SK-N-SH (cell line): ENCODE measurements around the gene ST6GALNAC2. TPM values are rescaled to one million over a fixed set of nuclear protein-coding genes. Genes with fewer than 3 reads are reported as not detected.
A peak's percentile ranks its signal among the peaks of the same experiment; 100 is the strongest.

ENCODE experiments used
- CTCF ChIA-PET: fragments of 300-600, 350-600 bp; formaldehyde crosslinking; extraction: SDS; loops from one replicate; lab custom pipeline; 2021; lab: Yijun Ruan, JAX
- POLR2A ChIA-PET: fragments of 350-600 bp; sonication (Branson Sonifier 250); formaldehyde crosslinking; extraction: SDS; loops from one replicate; lab custom pipeline; 2020; ENCODE audit warnings: antibody characterized with exemption, inconsistent platforms; lab: Yijun Ruan, JAX
- DNase-seq: peaks from one replicate; pipeline ENCODE4 v3.0.0; 2012
- H2AFZ ChIP-seq: fragments of 200-600 bp; sonication (generic); 2 replicates; pipeline ENCODE4 v1.8.1; 2016; ENCODE audit warnings: antibody characterized with exemption, mild to moderate bottlenecking, low read depth
- H3F3A ChIP-seq: fragments of 200-600 bp; sonication (generic); replicated peaks from 2 replicates; pipeline ENCODE3; 2016; ENCODE audit warnings: antibody characterized with exemption, mild to moderate bottlenecking; ENCODE audit not compliant: insufficient read depth
- H3K27ac ChIP-seq, 2 experiments: fragments of 200-500 bp in 1 of 2; fragments of 200-600 bp in 1 of 2; sonication (Bioruptor generic) in 1 of 2; sonication (generic), shearing (Covaris generic) in 1 of 2; 2 replicates each; pipeline versions ENCODE4 v1.5.1 to v1.6.1; 2014 to 2016; ENCODE audit warnings: low read depth in 2 of 2, inconsistent platforms in 1 of 2, low read length in 1 of 2, mild to moderate bottlenecking in 1 of 2, mixed read lengths in 1 of 2
- H3K27me3 ChIP-seq: fragments of 200-600 bp; sonication (generic), shearing (Covaris generic); 2 replicates; pipeline ENCODE4 v1.6.1; 2016; ENCODE audit warnings: mixed run types; ENCODE audit not compliant: insufficient read depth
- H3K36me3 ChIP-seq, 2 experiments: fragments of 200-500 bp in 1 of 2; fragments of 200-600 bp in 1 of 2; sonication (Bioruptor generic) in 1 of 2; sonication (generic) in 1 of 2; replicated peaks in 1 of 2; 2 replicates each; pipeline versions ENCODE3 to v1.5.1; 2014 to 2016; ENCODE audit warnings: low read length in 1 of 2, mild to moderate bottlenecking in 1 of 2; ENCODE audit not compliant: insufficient read depth in 2 of 2, control insufficient read depth in 1 of 2
- H3K4me1 ChIP-seq, 2 experiments: fragments of 200-500 bp in 1 of 2; fragments of 200-600 bp in 1 of 2; sonication (Bioruptor generic) in 1 of 2; sonication (generic), shearing (Covaris generic) in 1 of 2; 2 replicates each; pipeline versions ENCODE4 v1.5.1 to v1.6.1; 2014 to 2016; ENCODE audit warnings: low read depth in 1 of 2, low read length in 1 of 2, mixed run types in 1 of 2; ENCODE audit not compliant: insufficient read depth in 2 of 2, control insufficient read depth in 1 of 2
- H3K4me2 ChIP-seq: fragments of 200-600 bp; sonication (generic), shearing (Covaris generic); 2 replicates; pipeline ENCODE4 v1.6.1; 2017; ENCODE audit warnings: mixed run types
- H3K4me3 ChIP-seq, 2 experiments: fragments of 200-500 bp in 1 of 2; fragments of 200-600 bp in 1 of 2; sonication (Bioruptor generic) in 1 of 2; sonication (generic), shearing (Covaris generic) in 1 of 2; 2 replicates each; pipeline versions ENCODE4 v1.5.1 to v1.8.1; 2014 to 2016; ENCODE audit warnings: low read depth in 2 of 2, inconsistent platforms in 1 of 2, low read length in 1 of 2, mild to moderate bottlenecking in 1 of 2, mixed read lengths in 1 of 2, moderate library complexity in 1 of 2
- H3K79me2 ChIP-seq: fragments of 200-600 bp; sonication (generic); 2 replicates; pipeline ENCODE4 v1.8.1; 2017; ENCODE audit warnings: mild to moderate bottlenecking; ENCODE audit not compliant: insufficient read depth
- H3K9ac ChIP-seq: fragments of 200-600 bp; sonication (generic); 2 replicates; pipeline ENCODE4 v1.6.1; 2017; ENCODE audit warnings: mixed run types
- H3K9me2 ChIP-seq: fragments of 200-600 bp; sonication (generic); 2 replicates; pipeline ENCODE4 v1.6.1; 2017; ENCODE audit warnings: mixed run types
- H3K9me3 ChIP-seq: fragments of 200-600 bp; sonication (generic); 2 replicates; pipeline ENCODE4 v1.6.1; 2017; ENCODE audit warnings: mixed run types, mild to moderate bottlenecking, moderate library complexity
- H4K20me1 ChIP-seq: fragments of 200-600 bp; sonication (generic); 2 replicates; pipeline ENCODE4 v1.6.1; 2017; ENCODE audit warnings: mild to moderate bottlenecking, mixed run types; ENCODE audit not compliant: insufficient read depth
- ELF1 ChIP-seq: IDR thresholded peaks from 2 replicates; pipeline ENCODE4 v1.4.0; 2012
- EP300 ChIP-seq, 2 experiments: IDR thresholded peaks; 2 replicates each; pipeline versions ENCODE4 v1.4.0 to v1.6.1; 2012; ENCODE audit warnings: borderline replicate concordance in 1 of 2, low read depth in 1 of 2, low read length in 1 of 2
- EZH2phosphoT487 ChIP-seq: fragments of 200-600 bp; sonication (generic); IDR thresholded peaks from 2 replicates; pipeline ENCODE4 v1.6.1; 2017; ENCODE audit warnings: low read depth, mixed run types, mild to moderate bottlenecking, antibody characterized with exemption, moderate library complexity, borderline replicate concordance
- FOSL2 ChIP-seq: IDR thresholded peaks from 2 replicates; pipeline ENCODE4 v1.4.0; 2012; ENCODE audit warnings: low read depth, mild to moderate bottlenecking, moderate library complexity, borderline replicate concordance
- GATA2 ChIP-seq: sonication (generic); formaldehyde crosslinking; IDR thresholded peaks from 2 replicates; pipeline ENCODE4 v1.5.0; 2020; ENCODE audit warnings: mild to moderate bottlenecking, missing genetic modification reagents
- MEF2A ChIP-seq: IDR thresholded peaks from 2 replicates; pipeline ENCODE4 v1.4.0; 2012; ENCODE audit warnings: low read depth, borderline replicate concordance
- MXI1 ChIP-seq: IDR thresholded peaks from 2 replicates; pipeline ENCODE4 v1.6.1; 2012; ENCODE audit warnings: mild to moderate bottlenecking, low read depth, low read length, improper control_type of control experiment
- NFIC ChIP-seq: IDR thresholded peaks from 2 replicates; pipeline ENCODE4 v1.4.0; 2012; ENCODE audit warnings: borderline replicate concordance
- NRF1 ChIP-seq: IDR thresholded peaks from 2 replicates; pipeline ENCODE4 v1.6.1; 2012; ENCODE audit warnings: low read depth, mild to moderate bottlenecking, low read length
- SIN3A ChIP-seq: IDR thresholded peaks from 2 replicates; pipeline ENCODE4 v1.6.1; 2012; ENCODE audit warnings: low read depth, mild to moderate bottlenecking, low read length, moderate library complexity, borderline replicate concordance
- SMC3 ChIP-seq: IDR thresholded peaks from 2 replicates; pipeline ENCODE4 v1.6.1; 2012; ENCODE audit warnings: low read depth, low read length, improper control_type of control experiment
- TAF1 ChIP-seq: IDR thresholded peaks from 2 replicates; pipeline ENCODE4 v1.6.1; 2012; ENCODE audit warnings: low read depth, mild to moderate bottlenecking, low read length, moderate library complexity, borderline replicate concordance
- TEAD4 ChIP-seq: IDR thresholded peaks from 2 replicates; pipeline ENCODE4 v1.4.0; 2012; ENCODE audit warnings: mild to moderate bottlenecking, borderline replicate concordance; ENCODE audit not compliant: insufficient read depth
- YY1 ChIP-seq: IDR thresholded peaks from 2 replicates; pipeline ENCODE4 v1.4.0; 2012; ENCODE audit warnings: low read depth, mild to moderate bottlenecking
- WGBS: methylation state at CpG from one replicate; pipeline ENCODE4 v1.1.6; 2017; ENCODE audit warnings: low lambda C conversion rate; 5-methylcytosine and 5-hydroxymethylcytosine counted together
- polyA plus RNA-seq, 3 experiments: library from polyadenylated mRNA; depleted of rRNA; stranded (reverse); fragments of >200 nt; gene quantifications; 2 replicates each; pipeline ENCODE4 v1.2.3, GENCODE V29; 2012
- TF ChIP-seq, protein P1 (sequence below): IDR thresholded peaks from 2 replicates; pipeline ENCODE4 v1.6.1; 2012; ENCODE audit warnings: mild to moderate bottlenecking, low read depth, low read length, moderate library complexity
- TF ChIP-seq, protein P2 (sequence below): IDR thresholded peaks from 2 replicates; pipeline ENCODE4; 2012
- TF ChIP-seq, protein P3 (sequence below): fragments of 150-350 bp; IDR thresholded peaks from 2 replicates; pipeline ENCODE4 v1.6.1; 2017; ENCODE audit warnings: antibody characterized with exemption, low read length, low read depth, borderline replicate concordance
- TF ChIP-seq, protein P4 (sequence below): fragments of 150-350 bp; IDR thresholded peaks from 2 replicates; pipeline ENCODE4 v1.6.1; 2016; ENCODE audit warnings: mild to moderate bottlenecking, low read depth, low read length
- TF ChIP-seq, protein P5 (sequence below): fragments of 200-600 bp; sonication (generic); IDR thresholded peaks from 2 replicates; pipeline ENCODE4 v1.6.1; 2017; ENCODE audit warnings: antibody characterized with exemption, mild to moderate bottlenecking, moderate library complexity
- TF ChIP-seq, protein P6 (sequence below): IDR thresholded peaks from 2 replicates; pipeline ENCODE4 v1.4.0; 2012; ENCODE audit warnings: low read depth, borderline replicate concordance

Gene ST6GALNAC2
- polyA plus RNA-seq, 1 of the 3 experiments (the other 2 are of a cell fraction): 0.94 TPM

DNA sequence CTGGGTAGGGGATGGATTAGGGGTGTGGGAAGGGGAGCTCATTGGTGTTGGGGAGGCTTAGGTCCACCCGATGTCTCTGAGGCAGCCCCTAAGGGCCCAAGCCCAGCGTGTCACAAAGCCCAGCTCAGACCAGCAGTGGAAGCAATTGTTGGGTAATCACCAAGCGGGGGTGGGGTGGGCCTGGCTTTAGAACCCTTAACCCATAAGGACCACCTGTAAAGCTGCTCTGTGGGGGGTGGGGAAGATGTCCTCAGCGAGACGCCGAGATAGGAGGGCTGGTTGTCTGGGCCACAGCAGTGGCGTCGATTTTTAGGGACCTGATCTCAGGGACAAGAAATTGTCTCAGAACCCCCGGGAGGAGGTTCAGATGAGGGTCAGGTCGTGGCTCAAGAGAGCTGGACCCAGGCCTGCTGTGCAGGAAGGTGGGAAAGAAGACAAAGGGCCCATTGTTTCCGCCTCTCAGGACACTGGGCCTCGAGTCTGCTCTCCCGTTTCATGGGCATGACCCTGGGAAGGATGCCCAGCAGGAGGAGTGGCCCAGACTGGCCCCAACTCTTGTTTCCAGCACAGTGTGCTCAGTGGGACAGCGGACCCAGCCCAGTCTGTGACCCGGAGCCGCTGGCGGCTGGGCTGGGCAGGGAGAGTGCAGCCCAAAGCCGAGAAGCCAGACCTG lies 15.9 kb downstream of the ST6GALNAC2 start:
- Histone ChIP-seq H3K4me3 (no peak overlapping the region), H2AFZ (no peak overlapping the region), H3F3A (peaks cover 24% of the 10 kb centered on the region), H4K20me1 (peaks cover 24% of the 10 kb centered on the region), H3K36me3 (peaks cover 10 to 20% of the 10 kb centered on the region in 2 experiments), H3K9ac (no peak overlapping the region), H3K79me2 (peaks cover 7% of the 10 kb centered on the region; the same call in 1 of the 2 replicates), H3K9me3 (no peaks in the 10 kb centered on the region), H3K4me1 (peaks cover 0 to 7% of the 10 kb centered on the region in 2 experiments; a peak in 1 of 4 replicates), H3K27me3 (no peaks in the 10 kb centered on the region), H3K4me2 (no peak overlapping the region), H3K9me2 (no peaks in the 10 kb centered on the region), H3K27ac (no peak overlapping the region)
- DNase-seq: peak; percentile 41
- POLR2A ChIA-PET: interaction anchor here (0.7 kb wide), 1 partner anchor 10 kb away, joined by 3 read pairs; no protein-coding TSS in a partner anchor
- WGBS: 76% methylated on average over 18 of the region's 18 CpGs
- CTCF ChIA-PET: interaction anchor here (0.7 to 8.8 kb wide), 6 partner anchors 8 to 54 kb away, joined by 3 to 89 read pairs (median 4); no protein-coding TSS in a partner anchor
- TF ChIP-seq, protein P1, sequence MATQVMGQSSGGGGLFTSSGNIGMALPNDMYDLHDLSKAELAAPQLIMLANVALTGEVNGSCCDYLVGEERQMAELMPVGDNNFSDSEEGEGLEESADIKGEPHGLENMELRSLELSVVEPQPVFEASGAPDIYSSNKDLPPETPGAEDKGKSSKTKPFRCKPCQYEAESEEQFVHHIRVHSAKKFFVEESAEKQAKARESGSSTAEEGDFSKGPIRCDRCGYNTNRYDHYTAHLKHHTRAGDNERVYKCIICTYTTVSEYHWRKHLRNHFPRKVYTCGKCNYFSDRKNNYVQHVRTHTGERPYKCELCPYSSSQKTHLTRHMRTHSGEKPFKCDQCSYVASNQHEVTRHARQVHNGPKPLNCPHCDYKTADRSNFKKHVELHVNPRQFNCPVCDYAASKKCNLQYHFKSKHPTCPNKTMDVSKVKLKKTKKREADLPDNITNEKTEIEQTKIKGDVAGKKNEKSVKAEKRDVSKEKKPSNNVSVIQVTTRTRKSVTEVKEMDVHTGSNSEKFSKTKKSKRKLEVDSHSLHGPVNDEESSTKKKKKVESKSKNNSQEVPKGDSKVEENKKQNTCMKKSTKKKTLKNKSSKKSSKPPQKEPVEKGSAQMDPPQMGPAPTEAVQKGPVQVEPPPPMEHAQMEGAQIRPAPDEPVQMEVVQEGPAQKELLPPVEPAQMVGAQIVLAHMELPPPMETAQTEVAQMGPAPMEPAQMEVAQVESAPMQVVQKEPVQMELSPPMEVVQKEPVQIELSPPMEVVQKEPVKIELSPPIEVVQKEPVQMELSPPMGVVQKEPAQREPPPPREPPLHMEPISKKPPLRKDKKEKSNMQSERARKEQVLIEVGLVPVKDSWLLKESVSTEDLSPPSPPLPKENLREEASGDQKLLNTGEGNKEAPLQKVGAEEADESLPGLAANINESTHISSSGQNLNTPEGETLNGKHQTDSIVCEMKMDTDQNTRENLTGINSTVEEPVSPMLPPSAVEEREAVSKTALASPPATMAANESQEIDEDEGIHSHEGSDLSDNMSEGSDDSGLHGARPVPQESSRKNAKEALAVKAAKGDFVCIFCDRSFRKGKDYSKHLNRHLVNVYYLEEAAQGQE: no peak
- TF ChIP-seq, protein P2, sequence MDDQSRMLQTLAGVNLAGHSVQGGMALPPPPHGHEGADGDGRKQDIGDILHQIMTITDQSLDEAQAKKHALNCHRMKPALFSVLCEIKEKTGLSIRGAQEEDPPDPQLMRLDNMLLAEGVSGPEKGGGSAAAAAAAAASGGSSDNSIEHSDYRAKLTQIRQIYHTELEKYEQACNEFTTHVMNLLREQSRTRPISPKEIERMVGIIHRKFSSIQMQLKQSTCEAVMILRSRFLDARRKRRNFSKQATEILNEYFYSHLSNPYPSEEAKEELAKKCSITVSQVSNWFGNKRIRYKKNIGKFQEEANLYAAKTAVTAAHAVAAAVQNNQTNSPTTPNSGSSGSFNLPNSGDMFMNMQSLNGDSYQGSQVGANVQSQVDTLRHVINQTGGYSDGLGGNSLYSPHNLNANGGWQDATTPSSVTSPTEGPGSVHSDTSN: no peak
- TF ChIP-seq, protein P3, sequence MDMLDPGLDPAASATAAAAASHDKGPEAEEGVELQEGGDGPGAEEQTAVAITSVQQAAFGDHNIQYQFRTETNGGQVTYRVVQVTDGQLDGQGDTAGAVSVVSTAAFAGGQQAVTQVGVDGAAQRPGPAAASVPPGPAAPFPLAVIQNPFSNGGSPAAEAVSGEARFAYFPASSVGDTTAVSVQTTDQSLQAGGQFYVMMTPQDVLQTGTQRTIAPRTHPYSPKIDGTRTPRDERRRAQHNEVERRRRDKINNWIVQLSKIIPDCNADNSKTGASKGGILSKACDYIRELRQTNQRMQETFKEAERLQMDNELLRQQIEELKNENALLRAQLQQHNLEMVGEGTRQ: no peak
- TF ChIP-seq, protein P4, sequence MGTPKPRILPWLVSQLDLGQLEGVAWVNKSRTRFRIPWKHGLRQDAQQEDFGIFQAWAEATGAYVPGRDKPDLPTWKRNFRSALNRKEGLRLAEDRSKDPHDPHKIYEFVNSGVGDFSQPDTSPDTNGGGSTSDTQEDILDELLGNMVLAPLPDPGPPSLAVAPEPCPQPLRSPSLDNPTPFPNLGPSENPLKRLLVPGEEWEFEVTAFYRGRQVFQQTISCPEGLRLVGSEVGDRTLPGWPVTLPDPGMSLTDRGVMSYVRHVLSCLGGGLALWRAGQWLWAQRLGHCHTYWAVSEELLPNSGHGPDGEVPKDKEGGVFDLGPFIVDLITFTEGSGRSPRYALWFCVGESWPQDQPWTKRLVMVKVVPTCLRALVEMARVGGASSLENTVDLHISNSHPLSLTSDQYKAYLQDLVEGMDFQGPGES: no peak
- TF ChIP-seq TEAD4: no peak
- TF ChIP-seq ELF1: no peak
- TF ChIP-seq EZH2phosphoT487: no peak
- no peak for TF ChIP-seq YY1
- no peak for TF ChIP-seq NFIC
- TF ChIP-seq, protein P5, sequence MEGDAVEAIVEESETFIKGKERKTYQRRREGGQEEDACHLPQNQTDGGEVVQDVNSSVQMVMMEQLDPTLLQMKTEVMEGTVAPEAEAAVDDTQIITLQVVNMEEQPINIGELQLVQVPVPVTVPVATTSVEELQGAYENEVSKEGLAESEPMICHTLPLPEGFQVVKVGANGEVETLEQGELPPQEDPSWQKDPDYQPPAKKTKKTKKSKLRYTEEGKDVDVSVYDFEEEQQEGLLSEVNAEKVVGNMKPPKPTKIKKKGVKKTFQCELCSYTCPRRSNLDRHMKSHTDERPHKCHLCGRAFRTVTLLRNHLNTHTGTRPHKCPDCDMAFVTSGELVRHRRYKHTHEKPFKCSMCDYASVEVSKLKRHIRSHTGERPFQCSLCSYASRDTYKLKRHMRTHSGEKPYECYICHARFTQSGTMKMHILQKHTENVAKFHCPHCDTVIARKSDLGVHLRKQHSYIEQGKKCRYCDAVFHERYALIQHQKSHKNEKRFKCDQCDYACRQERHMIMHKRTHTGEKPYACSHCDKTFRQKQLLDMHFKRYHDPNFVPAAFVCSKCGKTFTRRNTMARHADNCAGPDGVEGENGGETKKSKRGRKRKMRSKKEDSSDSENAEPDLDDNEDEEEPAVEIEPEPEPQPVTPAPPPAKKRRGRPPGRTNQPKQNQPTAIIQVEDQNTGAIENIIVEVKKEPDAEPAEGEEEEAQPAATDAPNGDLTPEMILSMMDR: no peak
- TF ChIP-seq EP300 (IDR thresholded peaks at IDR 0.05; ENCODE audit: borderline replicate concordance in 1 of 2, low read depth in 1 of 2, low read length in 1 of 2): no peak
- no peak for TF ChIP-seq SMC3
- no peak for TF ChIP-seq MEF2A
- TF ChIP-seq TAF1: no peak
- TF ChIP-seq, protein P6, sequence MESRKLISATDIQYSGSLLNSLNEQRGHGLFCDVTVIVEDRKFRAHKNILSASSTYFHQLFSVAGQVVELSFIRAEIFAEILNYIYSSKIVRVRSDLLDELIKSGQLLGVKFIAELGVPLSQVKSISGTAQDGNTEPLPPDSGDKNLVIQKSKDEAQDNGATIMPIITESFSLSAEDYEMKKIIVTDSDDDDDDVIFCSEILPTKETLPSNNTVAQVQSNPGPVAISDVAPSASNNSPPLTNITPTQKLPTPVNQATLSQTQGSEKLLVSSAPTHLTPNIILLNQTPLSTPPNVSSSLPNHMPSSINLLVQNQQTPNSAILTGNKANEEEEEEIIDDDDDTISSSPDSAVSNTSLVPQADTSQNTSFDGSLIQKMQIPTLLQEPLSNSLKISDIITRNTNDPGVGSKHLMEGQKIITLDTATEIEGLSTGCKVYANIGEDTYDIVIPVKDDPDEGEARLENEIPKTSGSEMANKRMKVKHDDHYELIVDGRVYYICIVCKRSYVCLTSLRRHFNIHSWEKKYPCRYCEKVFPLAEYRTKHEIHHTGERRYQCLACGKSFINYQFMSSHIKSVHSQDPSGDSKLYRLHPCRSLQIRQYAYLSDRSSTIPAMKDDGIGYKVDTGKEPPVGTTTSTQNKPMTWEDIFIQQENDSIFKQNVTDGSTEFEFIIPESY: no peak
- no peak for TF ChIP-seq MXI1
- TF ChIP-seq SIN3A: no peak
- TF ChIP-seq NRF1: no peak
- no peak for TF ChIP-seq FOSL2
- no peak for TF ChIP-seq GATA2 (CRISPR knock-in tag)
